Loucy (cell line): ENCODE results near the gene RNF2.

Experiments used
- CTCF ChIP-seq: fragments of 200-600 bp; sonication (generic); conservative IDR thresholded peaks from 2 replicates; pipeline ENCODE4 v1.5.1; 2014; ENCODE audit warnings: mild to moderate bottlenecking, antibody characterized with exemption, low read length
- EZH2phosphoT487 ChIP-seq: fragments of 200-600 bp; IDR thresholded peaks from 2 replicates; pipeline ENCODE4 v1.6.1; 2018; ENCODE audit warnings: antibody characterized with exemption, mild to moderate bottlenecking, moderate library complexity, borderline replicate concordance

- TF ChIP-seq CTCF (no peak), EZH2phosphoT487 (no peak)
Measured at GRCh38 chr1:185087101-185087500, 41.7 kb downstream of the RNF2 start.
